BE2C (cell line): ENCODE measurements around the gene CTDSP2.
"Not testable (repeated sequence)": the region's sequence is repeated elsewhere in the genome, so short reads cannot be mapped to it uniquely, and the experiment has no call there.

Experiments
- DNase-seq: peaks from one replicate; pipeline ENCODE4 v3.0.0-alpha.2; 2020
- H3K27me3 ChIP-seq: fragments of 250-450 bp; sonication (Bioruptor Pico); 2 replicates; pipeline ENCODE4 v1.5.1; 2020; ENCODE audit warnings: mild to moderate bottlenecking
- H3K36me3 ChIP-seq: fragments of 250-450 bp; sonication (Bioruptor Pico); 2 replicates; pipeline ENCODE4 v1.5.1; 2020; ENCODE audit warnings: mild to moderate bottlenecking
- H3K4me1 ChIP-seq: fragments of 250-450 bp; sonication (Bioruptor Pico); 2 replicates; pipeline ENCODE4 v1.5.1; 2020
- H3K4me3 ChIP-seq: 2 replicates; pipeline ENCODE4 v1.5.1; 2011; ENCODE audit warnings: low read depth, low read length
- H3K9me3 ChIP-seq: fragments of 250-450 bp; sonication (Bioruptor Pico); 2 replicates; pipeline ENCODE4 v1.5.1; 2020
- CTCF ChIP-seq: IDR thresholded peaks from 2 replicates; pipeline ENCODE4 v1.5.1; 2012; ENCODE audit warnings: mild to moderate bottlenecking, low read depth, low read length

CTDSP2 gene

GRCh38 chr12:57866308-57867019, 19.9 kb upstream of the CTDSP2 start:
- Histone ChIP-seq H3K27me3 (no peaks in the 10 kb centered on the region), H3K4me1 (peaks cover 14% of the 10 kb centered on the region), H3K36me3 (no peaks in the 10 kb centered on the region), H3K9me3 (no peaks in the 10 kb centered on the region), H3K4me3 (no peak overlapping the region)
- no peak for TF ChIP-seq CTCF
- DNase-seq = no peak

GRCh38 chr12:57865084-57865751, 18.7 kb upstream of the CTDSP2 start:
- TF ChIP-seq CTCF = no peak
- Histone ChIP-seq H3K27me3 (no peaks in the 10 kb centered on the region; the same call in 1 of the 2 replicates), H3K4me3 (no peak overlapping the region), H3K4me1 (peaks cover 14% of the 10 kb centered on the region), H3K36me3 (no peaks in the 10 kb centered on the region), H3K9me3 (no peaks in the 10 kb centered on the region)
- no peak for DNase-seq

GRCh38 chr12:57864442-57865083, 18.0 kb upstream of the CTDSP2 start:
- H3K36me3 ChIP-seq = no peaks in the 10 kb centered on the region
- H3K4me3 ChIP-seq = no peak overlapping the region
- no peak for TF ChIP-seq CTCF
- no peaks in the 10 kb centered on the region; the same call in 1 of the 2 replicates for H3K27me3 ChIP-seq
- no peaks in the 10 kb centered on the region for H3K9me3 ChIP-seq
- DNase-seq = no peak
- peaks cover 14% of the 10 kb centered on the region for H3K4me1 ChIP-seq

- DNase-seq = no peak
- Histone ChIP-seq H3K36me3 (no peaks in the 10 kb centered on the region), H3K4me1 (peaks cover 8% of the 10 kb centered on the region; the same call in 1 of the 2 replicates), H3K27me3 (no peaks in the 10 kb centered on the region; the same call in 1 of the 2 replicates), H3K9me3 (no peaks in the 10 kb centered on the region), H3K4me3 (no peak overlapping the region)
- TF ChIP-seq CTCF = no peak
Observed at GRCh38 chr12:57863676-57864075, 17.1 kb upstream of the CTDSP2 start.

- H3K9me3 ChIP-seq = no peaks in the 10 kb centered on the region
- no peaks in the 10 kb centered on the region; the same call in 1 of the 2 replicates for H3K27me3 ChIP-seq
- no peaks in the 10 kb centered on the region for H3K4me1 ChIP-seq
- H3K4me3 ChIP-seq = no peak overlapping the region
- H3K36me3 ChIP-seq = no peaks in the 10 kb centered on the region
- no peak for DNase-seq
- no peak for TF ChIP-seq CTCF
Observed at GRCh38 chr12:57861967-57862366, 15.4 kb upstream of the CTDSP2 start.

- not testable (repeated sequence) for DNase-seq, H3K9me3 ChIP-seq, H3K27me3 ChIP-seq, H3K36me3 ChIP-seq, H3K4me1 ChIP-seq, H3K4me3 ChIP-seq
Observed at GRCh38 chr12:57860883-57861282, 14.4 kb upstream of the CTDSP2 start.
